Kidney (tissue), 14 donors: Measurements from ENCODE around the gene MRPL14. TPM values are rescaled to one million over a fixed set of nuclear protein-coding genes. Genes with fewer than 3 reads are reported as not detected.

Source experiments
- DNase-seq, 5 donors: peaks; one replicate each; pipeline ENCODE4 v3.0.0-alpha.2; 2013 to 2020
- FAIRE-seq: peaks from 2 replicates; lab custom pipeline; 2012; peaks lifted over from hg19 to GRCh38; lab: Jason Lieb, UNC
- H3K27ac ChIP-seq, 2 donors: one replicate each; pipeline ENCODE4 v1.7.0; 2013; ENCODE audit warnings: low read depth in 2 of 2, low read length in 2 of 2, inconsistent platforms in 1 of 2
- H3K27me3 ChIP-seq: one replicate; pipeline ENCODE4 v1.7.1; 2013; ENCODE audit warnings: low read length, inconsistent platforms; ENCODE audit not compliant: control insufficient read depth, insufficient read depth
- H3K36me3 ChIP-seq, 3 donors: one replicate each; pipeline versions ENCODE4 v1.7.0 to v1.7.1; 2013; ENCODE audit warnings: low read length in 3 of 3, control low read depth in 1 of 3, inconsistent platforms in 1 of 3; ENCODE audit not compliant: insufficient read depth in 3 of 3, control insufficient read depth in 2 of 3
- H3K4me1 ChIP-seq, 3 donors: one replicate each; pipeline versions ENCODE4 v1.7.0 to v1.7.1; 2013; ENCODE audit warnings: low read length in 3 of 3, inconsistent platforms in 1 of 3, low read depth in 1 of 3; ENCODE audit not compliant: control insufficient read depth in 2 of 3, insufficient read depth in 2 of 3
- H3K4me3 ChIP-seq, 3 donors: one replicate each; pipeline versions ENCODE4 v1.7.0 to v1.8.1; 2013; ENCODE audit warnings: low read length in 3 of 3, control low read depth in 1 of 3, inconsistent platforms in 1 of 3
- H3K9ac ChIP-seq, 3 donors: one replicate each; pipeline versions ENCODE4 v1.7.0 to v1.7.1; 2013; ENCODE audit warnings: low read length in 3 of 3, control low read depth in 1 of 3, inconsistent platforms in 1 of 3
- H3K9me3 ChIP-seq, 3 donors: one replicate each; pipeline versions ENCODE4 v1.7.0 to v1.7.1; 2013; ENCODE audit warnings: low read length in 3 of 3, control low read depth in 1 of 3, inconsistent platforms in 1 of 3; ENCODE audit not compliant: control insufficient read depth in 2 of 3, insufficient read depth in 1 of 3
- CTCF ChIP-seq: IDR thresholded peaks from 3 replicates; pipeline ENCODE4 v1.5.1; 2012; ENCODE audit warnings: mild to moderate bottlenecking, moderate library complexity, borderline replicate concordance; ENCODE audit not compliant: insufficient read depth; ENCODE audit errors: extremely low read depth
- intact Hi-C: fragments of 100-400 bp; cut with DNase I; formaldehyde crosslinking; loops from one replicate; pipeline ENCODE4 v1.11.1; 2022
- polyA plus RNA-seq: library from polyadenylated mRNA; stranded (reverse); fragments of 350-450 nt; fragmentation: Illumina TruSeq; extraction: RNeasy Lipid Tissue Mini Kit (QIAGEN cat#74804); gene quantifications from one replicate; pipeline ENCODE4 v1.2.3, GENCODE V29; 2014; ENCODE audit warnings: low read depth, low replicate concordance; ENCODE audit not compliant: insufficient read depth
- total RNA-seq: library from RNA; stranded (reverse); fragmentation: NEBNext Ultra II Directional; extraction: Animal tissue kit (Norgen Biotek cat#: 25700); gene quantifications from one replicate; pipeline ENCODE4 v1.2.1, GENCODE V29; 2021
- donor health status: control.
- donor health status: control.
- donor health status: control.
- donor health status: control.
- donor health status: control.
- donor health status: DM: yes; HTN: yes; CAD: no.
- donor health status: Normal renal cell carcinoma (clear cell type).

The MRPL14 gene
- total and polyA plus RNA-seq, 2 donors from 2014 or later = 27.9 to 71.5 TPM

DNA sequence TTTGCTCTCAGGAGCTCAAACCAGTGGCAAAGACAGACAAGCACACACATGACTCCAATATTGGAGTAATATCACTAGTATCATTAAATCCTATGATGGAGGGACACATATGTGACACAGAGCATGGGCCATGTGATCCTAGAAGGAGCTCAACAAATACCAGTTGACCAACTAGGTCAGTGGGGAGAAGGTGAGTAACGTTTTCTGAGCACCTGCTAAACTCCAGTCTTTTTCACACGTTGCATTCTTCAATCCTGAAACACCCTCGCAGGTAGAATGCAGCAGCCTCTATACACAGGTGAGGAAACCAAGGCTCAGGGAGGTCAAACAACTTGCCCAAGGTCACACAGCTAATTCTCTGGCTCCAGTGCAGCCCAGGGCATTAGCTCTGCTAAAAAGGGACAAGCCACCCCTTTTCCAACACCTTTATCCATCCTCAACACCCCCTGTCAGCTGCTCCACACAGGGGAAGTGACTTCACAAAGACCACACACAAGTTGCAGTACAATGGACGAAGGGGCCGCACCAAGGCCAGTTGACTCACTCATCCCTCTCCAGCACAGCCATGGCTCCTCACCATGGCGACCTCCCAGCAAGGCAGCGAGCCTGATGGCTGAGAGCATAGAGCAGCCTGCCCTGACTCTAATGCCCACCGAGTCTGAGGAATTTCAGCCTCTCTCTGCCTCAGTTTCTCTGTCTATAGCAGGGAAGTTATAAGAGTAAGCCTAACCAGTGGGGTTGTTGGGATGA, 35.8 kb upstream of the MRPL14 start:
- Histone ChIP-seq H3K9ac (no peak overlapping the region), H3K4me3 (no peak overlapping the region), H3K27ac (no peak overlapping the region), H3K36me3 (no peaks in the 10 kb centered on the region), H3K4me1 (no peaks in the 10 kb centered on the region), H3K9me3 (no peaks in the 10 kb centered on the region), H3K27me3 (no peaks in the 10 kb centered on the region)
- no peak for TF ChIP-seq CTCF
- intact Hi-C loops = no loop called here
- DNase-seq = no peak
- no peak for FAIRE-seq

DNA sequence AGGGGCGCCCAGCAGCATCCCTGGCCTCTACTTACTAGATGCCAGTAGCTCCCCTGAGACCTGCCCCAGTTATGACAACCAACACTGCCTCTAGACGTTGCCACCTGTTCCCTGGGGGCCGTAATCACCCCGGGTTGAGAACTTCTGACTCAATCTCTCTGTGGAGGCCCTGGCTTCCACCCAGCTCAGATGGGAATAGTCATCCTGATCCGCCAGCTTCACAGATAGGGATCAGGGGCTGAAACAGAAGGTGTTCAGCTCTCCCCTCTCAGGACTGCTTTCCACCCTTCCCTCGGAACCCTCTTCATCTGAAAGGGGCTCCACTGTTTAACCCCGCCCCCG, 34.7 kb upstream of the MRPL14 start:
- H3K27me3 ChIP-seq = no peaks in the 10 kb centered on the region
- no peak overlapping the region for H3K27ac ChIP-seq
- no peaks in the 10 kb centered on the region for H3K36me3 ChIP-seq
- FAIRE-seq = no peak
- TF ChIP-seq CTCF = no peak
- H3K9me3 ChIP-seq = no peaks in the 10 kb centered on the region
- DNase-seq = no peak
- no peaks in the 10 kb centered on the region for H3K4me1 ChIP-seq
- H3K9ac ChIP-seq = no peak overlapping the region
- intact Hi-C loops = no loop called here
- H3K4me3 ChIP-seq = no peak overlapping the region

DNA sequence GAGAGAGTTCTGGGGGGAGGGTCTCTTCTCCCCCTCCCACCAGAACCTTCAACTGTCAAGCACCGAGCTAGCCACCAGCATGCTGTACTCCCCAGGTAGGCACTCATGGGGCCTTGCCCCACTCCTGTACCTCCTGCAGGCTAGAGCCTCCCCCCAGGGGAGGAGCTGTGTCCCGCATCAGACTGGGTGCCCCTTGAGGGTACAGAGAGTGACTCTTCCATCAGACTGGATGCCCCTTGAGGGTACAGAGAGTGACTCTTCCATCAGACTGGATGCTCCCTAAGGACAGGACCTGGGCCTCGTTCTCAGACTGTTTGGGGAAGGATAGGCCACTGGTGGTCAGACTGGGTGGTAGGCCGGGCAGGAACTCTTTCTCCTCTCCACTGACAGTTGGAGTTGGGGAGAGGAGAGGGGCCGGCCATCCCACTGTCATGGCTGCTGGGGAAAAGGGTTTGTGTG, 31.5 kb upstream of the MRPL14 start, which contains the start of gene CAPN11:
Gene CAPN11, plus strand, starts transcription at position 51 of the 459 bp plus-strand sequence. Its CDS starts 29 bp downstream, at position 80.
- H3K36me3 ChIP-seq = no peaks in the 10 kb centered on the region
- no peaks in the 10 kb centered on the region for H3K4me1 ChIP-seq
- FAIRE-seq (no peak), DNase-seq (no peak)
- intact Hi-C loops = no loop called here
- no peaks in the 10 kb centered on the region for H3K9me3 ChIP-seq
- H3K4me3 ChIP-seq = no peak within 1 kb of the TSS
- H3K27me3 ChIP-seq = no peaks in the 10 kb centered on the region
- no peak within 1 kb of the TSS for H3K27ac ChIP-seq
- H3K9ac ChIP-seq = no peak within 1 kb of the TSS
- TF ChIP-seq CTCF = no peak
